Measurements from ENCODE around the gene NOP56.

NOP56 gene

GRCh38 chr20:2703716-2704475, 51.5 kb downstream of the NOP56 start:
- no peak for DNase-seq

DNA sequence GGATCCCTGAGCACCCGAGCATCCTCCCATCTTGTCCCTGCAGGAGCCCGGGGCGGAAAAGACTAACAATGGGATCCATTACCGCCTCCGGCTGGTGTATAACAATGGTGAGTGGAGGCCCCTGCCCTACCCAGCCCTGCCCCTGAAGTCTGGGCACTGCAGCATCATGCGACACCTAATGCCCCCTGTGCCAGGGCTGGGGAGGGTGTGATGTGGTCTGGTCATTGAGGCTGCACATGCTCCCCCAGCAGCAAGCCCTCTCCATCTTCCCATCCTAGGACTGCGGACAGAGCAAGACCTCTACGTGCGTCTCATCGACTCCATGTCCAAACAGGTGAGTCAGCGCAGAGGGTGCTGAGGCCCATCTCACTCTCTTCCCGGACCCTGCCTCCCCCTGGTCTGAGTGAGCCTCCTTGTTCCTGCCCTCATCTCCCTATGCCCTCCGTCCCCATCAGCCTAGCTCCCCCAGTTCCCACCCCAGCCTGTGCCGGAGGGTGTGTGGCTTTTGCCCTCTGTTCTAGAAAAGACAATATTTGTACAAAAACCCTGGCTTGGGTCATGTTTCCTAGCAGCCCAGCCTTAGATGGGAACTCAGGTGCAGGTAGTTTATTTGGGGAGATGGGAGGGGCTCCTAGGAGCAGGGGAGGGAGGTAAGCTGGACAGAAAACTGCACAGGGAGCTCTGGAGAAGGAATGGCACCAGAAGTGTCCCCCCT, 53.7 kb downstream of the NOP56 start:
- no peak for DNase-seq

DNA sequence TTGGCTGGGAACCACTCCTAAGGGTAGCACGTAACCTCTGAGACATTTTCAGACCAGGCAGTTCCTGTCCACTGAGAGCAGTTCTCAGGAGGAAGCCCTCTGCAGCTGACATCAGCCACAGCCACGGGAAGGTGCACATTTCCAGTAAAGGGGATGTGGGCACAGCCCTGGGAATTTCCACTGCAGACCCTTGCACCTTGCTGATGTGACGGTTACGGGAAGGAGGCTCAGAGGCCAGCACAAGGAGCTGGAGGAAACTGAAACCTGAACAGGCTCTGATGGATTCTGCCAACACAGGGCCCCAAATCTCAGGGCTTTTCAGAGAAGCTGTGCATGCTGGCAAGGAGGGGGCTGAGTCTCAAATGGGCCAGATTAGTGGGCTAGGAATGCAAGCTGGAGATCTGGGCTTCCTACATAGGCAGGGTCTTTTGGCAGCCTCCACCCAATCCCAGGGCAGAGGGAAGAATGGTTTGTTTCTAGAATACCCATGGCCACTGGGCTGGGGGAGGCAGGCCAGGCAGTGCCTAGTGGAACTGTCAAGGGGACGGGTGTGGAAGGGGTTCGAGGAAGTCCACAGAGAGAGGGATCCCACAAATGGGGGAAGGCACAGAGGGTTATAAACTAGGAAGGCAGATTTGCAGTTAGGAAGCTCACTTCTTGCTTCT, 54.4 kb downstream of the NOP56 start:
- no peak for DNase-seq

- no peak for DNase-seq
Observed at GRCh38 chr20:2707353-2708072, 55.1 kb downstream of the NOP56 start.
